ENCODE measurements around the gene PNPLA3. TPM values are rescaled to one million over a fixed set of nuclear protein-coding genes. Genes with fewer than 3 reads are reported as not detected.

Gene PNPLA3
- total RNA-seq, 1 experiment from 2014 or later = 0.36 TPM

- Histone ChIP-seq H3K36me3 (ENCODE audit: low read depth, low read length) (peaks cover 10% of the 10 kb centered on the region), H3F3A (ENCODE audit: low read length, unreplicated experiment) (no peaks in the 10 kb centered on the region), H3K4me3 (ENCODE audit: low read length) (no peak overlapping the region), H3K27ac (ENCODE audit: low read length) (no peak overlapping the region), H3K4me1 (ENCODE audit: insufficient read depth, low read length) (peaks cover 14% of the 10 kb centered on the region), H2AFZ (ENCODE audit: low read length) (no peak overlapping the region), H3K9me3 (ENCODE audit: low read length) (no peaks in the 10 kb centered on the region), H3K9ac (ENCODE audit: low read length) (no peak overlapping the region), H3K9me2 (replicated peaks; ENCODE audit: low read length) (no peaks in the 10 kb centered on the region), H3K4me2 (ENCODE audit: low read length) (no peak overlapping the region), H3K79me2 (ENCODE audit: low read length) (no peaks in the 10 kb centered on the region), H4K20me1 (ENCODE audit: low read length) (no peaks in the 10 kb centered on the region), H3K27me3 (ENCODE audit: low read length) (no peaks in the 10 kb centered on the region)
- ChIA-PET CTCF (no interaction called here), POLR2A (ENCODE audit: unreplicated experiment) (no interaction called here)
- DNase-seq (no peak), ATAC-seq (no peak)
- BruUV-seq (replicated peaks) = no TSS peak
- TF ChIP-seq CTCF (conservative IDR thresholded peaks at IDR 0.05; ENCODE audit: low read depth, low read length) = no peak
- no peak for TF ChIP-seq EZH2phosphoT487 (IDR thresholded peaks at IDR 0.05; ENCODE audit: borderline replicate concordance, low read length)
- no peak for TF ChIP-seq EZH2 (IDR thresholded peaks at IDR 0.05; ENCODE audit: low read length, unreplicated experiment)
- intact Hi-C loops (cut with micrococcal nuclease) = no loop called here
These were observed 73.3 kb downstream of the PNPLA3 start for GRCh38 chr22:43996981-43997265.

Other genes starting within 250 kb of the PNPLA3 start
- gene EFCAB6, start 111.5 kb upstream of the PNPLA3 start, total RNA-seq (2014; rRNA removed) = 0.07 and 1.2 TPM in 2 replicates
- not detected in 2 replicates for gene SULT4A1, start 61.3 kb upstream of the PNPLA3 start, total RNA-seq (2014; rRNA removed)
- not detected in 2 replicates for gene PNPLA5, start 31.8 kb upstream of the PNPLA3 start, total RNA-seq (2014; rRNA removed)
- 26.6 and 34.5 TPM in 2 replicates for gene SAMM50, start 31.6 kb downstream of the PNPLA3 start, total RNA-seq (2014; rRNA removed)
- 69.3 and 85.3 TPM in 2 replicates for gene PARVB, start 100.5 kb downstream of the PNPLA3 start, total RNA-seq (2014; rRNA removed)